Measurements from ENCODE around the gene RBM33.

RBM33 gene

GRCh38 chr7:155702616-155703015 lies 58.2 kb downstream of the RBM33 start:
- Histone ChIP-seq H3K27ac (ENCODE audit: low read length) (no peak overlapping the region), H3K4me1 (ENCODE audit: control insufficient read depth, insufficient read depth, low read length) (no peaks in the 10 kb centered on the region), H3K27me3 (ENCODE audit: control insufficient read depth, insufficient read depth, low read length) (no peaks in the 10 kb centered on the region), H3K9me3 (ENCODE audit: control insufficient read depth, insufficient read depth, low read length) (no peaks in the 10 kb centered on the region), H3K4me3 (ENCODE audit: low read length) (no peak overlapping the region), H3K36me3 (ENCODE audit: control insufficient read depth, insufficient read depth, low read length) (peaks cover 3% of the 10 kb centered on the region; the same call in 1 of the 2 replicates)
- WGBS (ENCODE audit: insufficient coverage, insufficient read length) = no CpG with 5 or more reads among the region's 1 CpG
- DNase-seq (ENCODE audit: low read depth, low spot score) = no peak

- WGBS (ENCODE audit: insufficient coverage, insufficient read length) = 100% methylated on average over 2 of the region's 16 CpGs
- Histone ChIP-seq H3K27me3 (ENCODE audit: control insufficient read depth, insufficient read depth, low read length) (no peaks in the 10 kb centered on the region), H3K27ac (ENCODE audit: low read length) (no peak overlapping the region), H3K4me3 (ENCODE audit: low read length) (no peak overlapping the region), H3K4me1 (ENCODE audit: control insufficient read depth, insufficient read depth, low read length) (no peaks in the 10 kb centered on the region), H3K36me3 (ENCODE audit: control insufficient read depth, insufficient read depth, low read length) (peaks cover 3% of the 10 kb centered on the region; the same call in 1 of the 2 replicates), H3K9me3 (ENCODE audit: control insufficient read depth, insufficient read depth, low read length) (no peaks in the 10 kb centered on the region)
- DNase-seq (ENCODE audit: low read depth, low spot score) = no peak
These were observed 61.3 kb downstream of the RBM33 start for GRCh38 chr7:155705623-155706360.

- Histone ChIP-seq H3K27me3 (ENCODE audit: control insufficient read depth, insufficient read depth, low read length) (no peaks in the 10 kb centered on the region), H3K27ac (ENCODE audit: low read length) (no peak overlapping the region), H3K4me1 (ENCODE audit: control insufficient read depth, insufficient read depth, low read length) (no peaks in the 10 kb centered on the region), H3K9me3 (ENCODE audit: control insufficient read depth, insufficient read depth, low read length) (no peaks in the 10 kb centered on the region), H3K4me3 (ENCODE audit: low read length) (no peak overlapping the region), H3K36me3 (ENCODE audit: control insufficient read depth, insufficient read depth, low read length) (peaks cover 6% of the 10 kb centered on the region; the same call in 1 of the 2 replicates)
- DNase-seq (ENCODE audit: low read depth, low spot score) = no peak
- WGBS (ENCODE audit: insufficient coverage, insufficient read length) = no CpG with 5 or more reads among the region's 10 CpGs
These were observed 61.9 kb downstream of the RBM33 start for GRCh38 chr7:155706376-155706775.

- no peak overlapping the region for H3K4me3 ChIP-seq (ENCODE audit: low read length)
- peaks cover 11% of the 10 kb centered on the region for H3K36me3 ChIP-seq (ENCODE audit: control insufficient read depth, insufficient read depth, low read length)
- no peak overlapping the region for H3K27ac ChIP-seq (ENCODE audit: low read length)
- DNase-seq (ENCODE audit: low read depth, low spot score) = no peak
- H3K4me1 ChIP-seq (ENCODE audit: control insufficient read depth, insufficient read depth, low read length) = no peaks in the 10 kb centered on the region
- H3K27me3 ChIP-seq (ENCODE audit: control insufficient read depth, insufficient read depth, low read length) = no peaks in the 10 kb centered on the region
- H3K9me3 ChIP-seq (ENCODE audit: control insufficient read depth, insufficient read depth, low read length) = no peaks in the 10 kb centered on the region
These were observed 65.0 kb downstream of the RBM33 start for GRCh38 chr7:155709453-155709852.

GRCh38 chr7:155710031-155710430 lies 65.6 kb downstream of the RBM33 start:
- no peak overlapping the region for H3K4me3 ChIP-seq (ENCODE audit: low read length)
- H3K27ac ChIP-seq (ENCODE audit: low read length) = no peak overlapping the region
- no CpG with 5 or more reads among the region's 6 CpGs for WGBS (ENCODE audit: insufficient coverage, insufficient read length)
- no peak for DNase-seq (ENCODE audit: low read depth, low spot score)
- no peaks in the 10 kb centered on the region for H3K9me3 ChIP-seq (ENCODE audit: control insufficient read depth, insufficient read depth, low read length)
- H3K27me3 ChIP-seq (ENCODE audit: control insufficient read depth, insufficient read depth, low read length) = no peaks in the 10 kb centered on the region
- H3K36me3 ChIP-seq (ENCODE audit: control insufficient read depth, insufficient read depth, low read length) = peaks cover 14% of the 10 kb centered on the region
- no peaks in the 10 kb centered on the region for H3K4me1 ChIP-seq (ENCODE audit: control insufficient read depth, insufficient read depth, low read length)

GRCh38 chr7:155710530-155710929 lies 66.1 kb downstream of the RBM33 start:
- H3K4me3 ChIP-seq (ENCODE audit: low read length) = no peak overlapping the region
- H3K4me1 ChIP-seq (ENCODE audit: control insufficient read depth, insufficient read depth, low read length) = no peaks in the 10 kb centered on the region
- H3K27me3 ChIP-seq (ENCODE audit: control insufficient read depth, insufficient read depth, low read length) = no peaks in the 10 kb centered on the region
- H3K9me3 ChIP-seq (ENCODE audit: control insufficient read depth, insufficient read depth, low read length) = no peaks in the 10 kb centered on the region
- WGBS (ENCODE audit: insufficient coverage, insufficient read length) = no CpG with 5 or more reads among the region's 1 CpG
- peaks cover 14% of the 10 kb centered on the region for H3K36me3 ChIP-seq (ENCODE audit: control insufficient read depth, insufficient read depth, low read length)
- no peak overlapping the region for H3K27ac ChIP-seq (ENCODE audit: low read length)
- no peak for DNase-seq (ENCODE audit: low read depth, low spot score)

- Histone ChIP-seq H3K27ac (ENCODE audit: low read length) (no peak overlapping the region), H3K27me3 (ENCODE audit: control insufficient read depth, insufficient read depth, low read length) (no peaks in the 10 kb centered on the region), H3K4me3 (ENCODE audit: low read length) (no peak overlapping the region), H3K9me3 (ENCODE audit: control insufficient read depth, insufficient read depth, low read length) (no peaks in the 10 kb centered on the region), H3K36me3 (ENCODE audit: control insufficient read depth, insufficient read depth, low read length) (peaks cover 14% of the 10 kb centered on the region), H3K4me1 (ENCODE audit: control insufficient read depth, insufficient read depth, low read length) (no peaks in the 10 kb centered on the region)
- no peak for DNase-seq (ENCODE audit: low read depth, low spot score)
- no CpG with 5 or more reads among the region's 16 CpGs for WGBS (ENCODE audit: insufficient coverage, insufficient read length)
These were observed 66.6 kb downstream of the RBM33 start for GRCh38 chr7:155711081-155711480.

GRCh38 chr7:155713384-155713783 lies 68.9 kb downstream of the RBM33 start:
- no peak overlapping the region for H3K4me3 ChIP-seq (ENCODE audit: low read length)
- H3K4me1 ChIP-seq (ENCODE audit: control insufficient read depth, insufficient read depth, low read length) = no peaks in the 10 kb centered on the region
- no peak for DNase-seq (ENCODE audit: low read depth, low spot score)
- H3K36me3 ChIP-seq (ENCODE audit: control insufficient read depth, insufficient read depth, low read length) = peaks cover 11% of the 10 kb centered on the region
- no peaks in the 10 kb centered on the region for H3K27me3 ChIP-seq (ENCODE audit: control insufficient read depth, insufficient read depth, low read length)
- no CpG with 5 or more reads among the region's 10 CpGs for WGBS (ENCODE audit: insufficient coverage, insufficient read length)
- no peak overlapping the region for H3K27ac ChIP-seq (ENCODE audit: low read length)
- no peaks in the 10 kb centered on the region for H3K9me3 ChIP-seq (ENCODE audit: control insufficient read depth, insufficient read depth, low read length)

GRCh38 chr7:155714702-155715101 lies 70.2 kb downstream of the RBM33 start:
- Histone ChIP-seq H3K36me3 (ENCODE audit: control insufficient read depth, insufficient read depth, low read length) (peaks cover 11% of the 10 kb centered on the region), H3K27me3 (ENCODE audit: control insufficient read depth, insufficient read depth, low read length) (no peaks in the 10 kb centered on the region), H3K4me3 (ENCODE audit: low read length) (no peak overlapping the region), H3K9me3 (ENCODE audit: control insufficient read depth, insufficient read depth, low read length) (no peaks in the 10 kb centered on the region), H3K27ac (ENCODE audit: low read length) (no peak overlapping the region), H3K4me1 (ENCODE audit: control insufficient read depth, insufficient read depth, low read length) (no peaks in the 10 kb centered on the region)
- DNase-seq (ENCODE audit: low read depth, low spot score) = no peak
- no CpG with 5 or more reads among the region's 6 CpGs for WGBS (ENCODE audit: insufficient coverage, insufficient read length)

- WGBS (ENCODE audit: insufficient coverage, insufficient read length) = no CpG with 5 or more reads among the region's 11 CpGs
- Histone ChIP-seq H3K36me3 (ENCODE audit: control insufficient read depth, insufficient read depth, low read length) (peaks cover 11% of the 10 kb centered on the region), H3K4me3 (ENCODE audit: low read length) (no peak overlapping the region), H3K27ac (ENCODE audit: low read length) (no peak overlapping the region), H3K27me3 (ENCODE audit: control insufficient read depth, insufficient read depth, low read length) (no peaks in the 10 kb centered on the region), H3K4me1 (ENCODE audit: control insufficient read depth, insufficient read depth, low read length) (no peaks in the 10 kb centered on the region), H3K9me3 (ENCODE audit: control insufficient read depth, insufficient read depth, low read length) (no peaks in the 10 kb centered on the region)
- DNase-seq (ENCODE audit: low read depth, low spot score) = no peak
These were observed 70.8 kb downstream of the RBM33 start for GRCh38 chr7:155715111-155715805.

Data from iPS DF 6.9 (cell line).